ENCODE measurements around the gene ZSWIM4.
"Not testable (repeated sequence)": the region's sequence is repeated elsewhere in the genome, so short reads cannot be mapped to it uniquely, and the experiment has no call there.

The ZSWIM4 gene

DNA sequence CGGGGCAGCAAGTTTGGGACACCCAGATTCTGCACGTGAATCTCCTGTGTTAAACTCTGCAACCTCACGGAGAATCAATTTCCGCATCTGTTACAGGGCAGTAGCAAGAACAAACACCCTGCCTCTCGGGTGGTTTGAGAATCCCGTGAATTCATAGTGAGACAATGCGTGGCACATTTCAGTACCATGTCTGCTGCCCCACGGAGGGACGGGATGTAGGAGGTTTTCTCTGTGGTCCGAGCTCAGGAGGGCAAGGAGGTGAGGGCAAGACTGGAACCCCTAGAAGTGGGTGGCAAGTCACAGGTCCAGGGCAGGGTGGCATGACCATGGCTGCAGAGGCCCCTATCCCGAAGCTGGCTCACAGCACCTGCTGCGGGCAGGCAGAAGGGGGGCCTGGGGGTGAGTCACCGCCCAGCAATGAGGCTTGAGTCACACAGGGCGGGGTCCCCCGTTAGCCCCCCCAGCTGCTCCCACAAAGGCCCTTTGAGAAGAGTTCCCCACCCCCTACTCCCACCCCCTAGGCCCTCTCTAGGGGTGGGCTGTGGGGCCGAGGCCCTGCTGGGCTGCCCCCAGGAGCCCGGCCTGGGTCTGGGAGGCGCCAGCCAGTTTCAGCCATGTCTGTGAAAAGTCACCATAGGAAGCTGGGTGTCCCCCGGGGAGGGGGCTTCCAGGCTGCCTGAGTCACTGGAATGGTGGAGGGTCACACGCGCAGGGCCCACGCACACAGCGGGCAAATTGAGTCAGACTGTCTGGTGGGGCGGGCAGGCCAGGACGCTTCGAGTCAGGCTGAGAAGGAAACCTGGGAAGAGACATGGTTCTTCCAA lies 55.9 kb downstream of the ZSWIM4 start:
- peak; percentile 11 for ATAC-seq
- peak; percentile 81 for DNase-seq

DNA sequence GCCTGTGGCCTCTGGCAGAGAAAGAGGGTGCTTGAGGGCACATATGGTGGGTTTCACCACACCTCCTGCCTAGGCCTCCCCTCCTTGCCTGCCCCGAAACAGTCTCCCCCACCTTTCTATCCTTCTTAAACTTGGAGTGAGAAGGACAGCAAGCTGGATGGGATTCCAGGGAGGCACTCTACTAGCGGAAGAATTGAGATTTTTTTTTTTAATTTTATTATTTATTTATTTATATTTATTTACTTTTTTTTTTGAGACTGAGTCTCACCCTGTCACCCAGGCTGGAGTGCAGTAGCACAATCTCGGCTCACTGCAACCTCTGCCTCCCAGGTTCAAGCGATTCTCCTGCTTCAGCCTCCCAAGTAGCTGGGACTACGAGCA lies 56.5 kb downstream of the ZSWIM4 start:
- ATAC-seq, DNase-seq: not testable (repeated sequence)

DNA sequence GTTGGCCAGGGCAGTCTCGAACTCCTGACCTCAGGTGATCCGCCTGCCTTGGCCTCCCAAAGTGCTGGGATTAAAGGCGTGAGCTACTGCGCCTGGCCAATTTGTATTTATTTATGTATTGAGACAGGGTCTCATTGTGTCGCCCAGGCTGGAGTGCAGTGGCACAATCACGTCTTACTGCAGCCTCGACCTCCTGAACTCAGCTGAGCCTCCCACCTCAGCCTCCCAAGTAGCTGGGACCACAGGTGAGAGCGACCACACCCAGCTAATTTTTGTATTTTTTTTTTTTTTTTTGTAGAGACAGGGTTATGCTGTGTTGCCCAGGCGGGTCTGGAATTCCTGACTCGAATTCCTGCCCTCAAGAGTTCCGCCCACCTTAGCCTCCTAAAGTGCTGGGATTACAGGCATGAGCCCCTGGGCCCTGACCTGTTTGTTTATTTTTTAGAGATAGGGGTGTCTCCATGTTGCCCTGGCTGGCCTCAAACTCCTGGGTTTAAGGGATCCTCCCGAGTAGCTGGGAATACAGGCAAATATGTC lies 57.0 kb downstream of the ZSWIM4 start:
- ATAC-seq, DNase-seq: not testable (repeated sequence)

DNA sequence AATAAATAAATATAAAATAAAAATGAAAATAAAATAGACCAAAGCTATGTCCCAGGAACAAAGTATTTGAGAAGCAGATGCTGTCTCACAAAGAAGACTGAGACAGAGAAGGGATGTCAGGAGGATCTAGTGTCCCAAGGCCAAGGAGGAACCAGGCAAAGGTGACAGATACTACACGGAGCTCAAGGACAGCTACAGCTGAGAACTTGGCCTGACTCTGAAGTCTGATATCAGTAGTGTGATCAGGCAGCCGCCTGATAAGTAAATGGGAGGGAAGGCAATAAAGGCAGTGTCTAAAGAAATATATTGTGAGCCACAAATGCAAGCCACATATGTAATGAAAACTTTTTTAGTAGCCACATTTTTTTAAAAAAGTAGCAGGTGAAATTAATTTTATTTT lies 61.3 kb downstream of the ZSWIM4 start:
- no peak for DNase-seq
- ATAC-seq = no peak

DNA sequence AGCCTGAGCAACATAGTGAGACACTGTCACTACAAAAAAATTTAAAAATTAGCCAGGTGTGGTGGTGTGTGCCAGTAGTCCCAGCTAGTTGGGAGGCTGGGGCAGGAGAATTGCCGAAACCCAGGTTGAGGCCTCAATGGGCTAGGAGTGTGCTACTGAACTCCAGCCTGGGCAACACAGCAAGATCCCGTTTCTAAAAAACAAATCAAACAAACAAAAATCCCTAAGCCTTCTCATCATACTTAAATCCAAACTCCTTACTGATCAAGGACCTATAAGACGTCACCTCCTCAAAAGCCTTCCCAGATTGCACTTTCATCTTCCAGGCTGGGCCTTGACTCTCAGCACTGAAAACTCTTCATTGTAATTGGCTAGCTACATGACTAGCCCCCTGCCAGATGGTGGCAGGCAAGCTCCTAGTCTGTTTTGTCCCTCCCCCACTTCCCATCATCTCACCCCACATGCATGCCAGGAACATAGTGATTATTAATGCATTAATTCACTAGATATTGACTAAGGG lies 64.2 kb downstream of the ZSWIM4 start:
- ATAC-seq = no peak

DNA sequence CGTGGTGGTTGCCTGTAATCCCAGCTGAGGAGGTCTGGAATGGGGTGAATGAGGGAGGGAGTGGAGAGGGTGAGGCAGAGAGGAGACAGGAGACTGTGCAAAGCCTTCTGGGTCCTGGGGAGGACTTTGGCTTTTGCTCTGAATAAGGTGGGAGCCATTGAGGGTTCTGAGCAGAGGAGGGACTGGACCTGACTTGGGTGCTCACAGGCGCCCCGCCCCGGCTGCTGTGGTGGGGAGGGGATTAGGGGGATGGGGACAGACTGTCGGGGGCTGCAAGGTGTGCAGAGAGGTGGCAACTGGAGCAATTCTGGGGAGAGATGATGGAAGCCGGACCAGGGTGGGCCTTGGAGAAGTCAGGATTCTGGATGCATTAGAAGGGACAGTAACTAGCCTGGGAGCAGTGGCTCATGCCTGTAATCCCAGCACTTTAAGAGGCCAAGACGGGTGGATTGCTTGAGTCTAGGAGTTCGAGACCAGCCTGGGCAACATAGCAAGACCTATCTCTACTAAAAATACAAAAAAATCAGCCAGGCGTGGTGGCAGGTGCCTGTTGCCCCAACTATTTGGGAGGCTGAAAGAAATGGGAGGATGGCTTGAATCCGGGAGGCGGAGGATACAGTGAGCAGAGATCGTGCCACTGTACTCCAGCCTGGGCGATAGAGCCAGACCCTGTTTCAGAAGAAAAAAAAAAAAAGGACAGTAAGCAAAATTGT lies 65.6 kb downstream of the ZSWIM4 start:
- DNase-seq (no peak), ATAC-seq (no peak)

More for the DNA sequence above, 64.2 kb downstream of the ZSWIM4 start:
- no peak for DNase-seq

DNA sequence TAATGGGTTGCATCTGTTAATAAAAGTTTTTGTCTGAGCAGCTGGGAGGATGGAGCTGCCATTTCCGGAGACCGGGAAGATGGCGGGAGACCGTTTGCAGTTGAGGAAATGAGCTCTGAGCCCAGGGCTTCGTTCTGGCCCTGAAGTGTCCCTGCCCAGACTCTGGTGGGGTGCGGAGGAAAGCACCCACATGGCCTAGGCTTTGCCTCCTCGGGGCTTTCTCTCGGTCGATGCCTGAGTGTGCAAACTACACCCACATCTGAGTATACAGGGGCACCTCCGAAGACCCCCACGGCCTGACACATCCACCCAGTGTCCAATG lies 66.1 kb downstream of the ZSWIM4 start:
- ATAC-seq (peak; percentile 48), DNase-seq (peak; percentile 54)

DNA sequence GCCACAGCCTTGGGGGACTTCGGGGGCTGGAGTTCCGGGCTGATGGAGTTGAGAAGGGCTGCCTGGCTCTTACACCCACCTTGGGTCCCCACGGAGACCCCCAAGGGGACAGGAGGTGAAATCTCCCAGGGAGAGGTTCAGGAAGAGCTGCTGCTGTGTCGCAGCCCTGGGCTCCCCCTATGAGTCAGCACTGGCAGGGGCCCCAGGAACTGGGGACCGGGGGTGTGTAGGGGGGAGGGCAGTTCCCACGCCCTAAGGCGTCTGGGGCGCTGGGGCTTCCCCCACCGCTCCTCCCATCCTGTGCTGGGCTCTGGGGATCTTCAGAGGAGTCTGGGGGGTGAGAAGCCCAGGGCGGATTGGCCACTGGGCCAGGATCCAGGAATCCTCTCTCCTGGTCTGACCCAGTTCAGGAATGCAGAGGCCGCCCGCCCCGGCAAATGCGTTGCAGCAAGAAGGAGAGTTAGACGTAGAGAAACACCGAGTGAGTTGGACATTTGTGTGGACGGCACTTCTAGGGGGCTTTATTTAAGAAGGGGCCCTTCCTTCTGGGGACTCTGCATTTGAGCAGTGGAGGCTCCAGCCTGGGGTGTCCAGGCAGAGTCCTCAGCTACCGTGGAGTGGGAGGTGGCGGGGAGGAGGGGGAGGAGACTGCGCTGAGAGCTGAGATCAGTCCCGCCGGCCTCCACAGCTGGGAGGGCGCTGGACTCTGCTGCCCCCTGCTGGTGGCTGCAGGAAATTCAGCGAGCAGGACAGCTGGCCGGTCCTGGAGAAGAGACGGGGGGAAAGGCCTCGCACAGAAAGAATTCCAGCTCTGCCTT lies 66.7 kb downstream of the ZSWIM4 start:
- DNase-seq = peak; percentile 94
- peak; percentile 93 for ATAC-seq

DNA sequence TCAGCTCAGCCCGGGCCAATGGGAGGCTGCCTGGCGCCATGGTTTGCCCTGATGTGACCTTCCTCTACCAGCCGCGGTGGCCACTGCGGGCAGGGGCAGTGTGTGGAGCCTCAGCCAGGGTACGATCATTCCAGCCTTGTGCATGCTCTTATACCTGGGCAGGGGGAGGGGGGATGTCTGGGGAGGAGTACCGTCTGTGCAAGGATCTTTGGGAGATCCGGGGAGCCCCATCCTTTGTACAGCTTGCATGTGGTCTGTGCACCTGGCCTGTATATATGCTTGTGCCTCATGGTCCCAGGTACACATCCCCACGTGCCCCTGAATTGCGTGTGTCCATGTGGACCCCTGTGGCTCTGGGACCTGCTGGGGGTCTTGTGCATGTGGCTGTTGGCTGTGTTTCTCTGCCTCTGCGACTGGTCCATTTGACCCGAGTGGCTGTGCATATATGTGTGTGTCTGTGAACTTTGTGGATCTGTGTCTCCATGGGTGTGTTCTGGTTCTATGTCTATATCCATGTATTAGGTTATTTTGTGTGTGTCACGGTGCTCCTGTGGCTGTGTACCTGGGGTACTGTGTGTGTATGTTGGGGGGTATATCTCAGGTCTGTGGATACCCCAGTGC lies 68.9 kb downstream of the ZSWIM4 start:
- DNase-seq (peak; percentile 26), ATAC-seq (no peak)

DNA sequence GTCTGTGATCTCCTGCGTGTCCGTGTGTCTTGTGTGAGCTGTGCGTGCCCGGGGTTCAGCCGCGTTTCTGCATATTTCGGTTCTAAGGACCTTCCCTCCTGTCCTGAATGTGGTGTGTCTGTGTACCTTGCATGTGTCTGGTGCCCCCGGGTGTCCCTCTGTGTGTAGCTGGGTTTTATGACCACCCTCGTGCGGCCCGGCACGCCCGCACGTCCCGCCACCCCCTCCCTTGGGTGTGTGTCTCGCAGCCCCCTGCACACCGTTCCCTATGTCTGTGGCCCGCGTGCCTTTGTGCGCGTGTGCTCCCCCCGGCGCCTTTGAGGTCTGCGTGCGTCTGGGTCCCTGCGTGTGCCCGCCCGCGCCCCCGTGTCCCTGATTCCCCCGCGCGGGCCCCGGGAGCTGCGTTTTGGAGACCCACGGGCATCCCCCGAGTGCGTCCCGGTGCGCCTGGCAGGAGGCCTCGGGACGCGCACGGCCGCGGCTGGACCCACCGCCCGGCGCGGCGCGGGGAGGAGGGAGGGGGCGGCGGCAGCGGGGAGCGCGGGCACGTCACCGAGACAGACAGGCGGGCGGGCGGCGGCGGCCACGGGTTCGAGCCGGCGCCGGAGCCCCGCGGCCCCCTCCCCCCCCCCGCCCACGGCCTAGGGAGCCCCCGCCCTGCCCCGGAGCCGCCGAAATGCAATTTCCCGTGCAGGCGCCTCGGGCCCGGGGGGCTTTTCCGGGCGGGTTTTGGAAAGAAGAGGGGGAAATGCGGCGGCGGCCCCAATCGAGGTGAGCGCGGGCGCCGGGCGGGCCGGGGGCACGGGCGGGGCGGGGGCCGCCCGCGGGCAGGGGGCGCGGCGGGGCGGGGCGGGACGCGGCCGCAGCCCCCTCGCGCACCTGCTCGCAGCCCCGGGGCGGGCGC lies 69.7 kb downstream of the ZSWIM4 start:
- ATAC-seq (no peak), DNase-seq (peak; percentile 30)

DNA sequence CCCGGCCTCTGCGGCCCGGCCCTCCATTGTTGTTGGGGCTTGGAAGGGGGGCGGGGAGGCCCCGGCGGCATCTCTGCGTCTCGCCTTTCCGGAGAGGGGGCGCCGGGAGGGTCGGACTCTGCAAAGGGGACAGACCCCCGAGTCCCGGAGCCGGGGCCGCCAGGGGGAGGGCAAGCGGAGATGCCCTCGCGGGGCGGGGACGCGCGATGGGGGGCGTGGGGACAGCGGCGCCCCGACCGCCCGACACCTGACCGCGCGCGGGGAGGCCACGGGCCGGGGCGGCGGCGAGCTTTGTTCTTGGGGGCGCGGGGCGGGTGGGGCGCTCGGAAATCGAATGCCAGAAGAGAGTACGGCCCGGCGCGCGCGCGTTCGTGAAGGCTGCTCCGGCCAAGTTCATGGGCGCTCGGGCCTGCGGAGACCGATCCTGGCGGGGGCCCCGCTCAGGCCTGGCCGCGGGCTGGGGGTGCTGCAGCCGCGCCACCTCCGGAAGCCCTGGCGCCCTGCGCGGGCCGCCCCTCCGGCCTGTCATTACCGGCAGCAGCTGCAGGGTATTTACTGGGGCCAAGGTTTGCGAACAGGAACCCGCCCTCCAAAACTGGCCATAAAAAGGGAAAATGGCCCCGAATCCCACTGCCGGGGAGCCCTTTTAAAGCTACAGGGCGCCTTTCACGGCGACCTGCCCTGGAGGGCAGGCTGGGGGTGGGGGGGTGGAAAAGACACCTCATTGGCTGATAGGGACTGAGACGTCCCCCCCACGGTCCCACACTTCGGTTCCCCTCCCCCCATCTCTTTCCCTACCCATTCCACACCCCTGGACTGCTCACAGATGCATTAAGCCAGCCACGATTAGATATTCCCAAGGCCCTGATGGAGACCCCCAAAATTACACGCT lies 70.6 kb downstream of the ZSWIM4 start:
- DNase-seq (peak; percentile 46), ATAC-seq (no peak)

DNA sequence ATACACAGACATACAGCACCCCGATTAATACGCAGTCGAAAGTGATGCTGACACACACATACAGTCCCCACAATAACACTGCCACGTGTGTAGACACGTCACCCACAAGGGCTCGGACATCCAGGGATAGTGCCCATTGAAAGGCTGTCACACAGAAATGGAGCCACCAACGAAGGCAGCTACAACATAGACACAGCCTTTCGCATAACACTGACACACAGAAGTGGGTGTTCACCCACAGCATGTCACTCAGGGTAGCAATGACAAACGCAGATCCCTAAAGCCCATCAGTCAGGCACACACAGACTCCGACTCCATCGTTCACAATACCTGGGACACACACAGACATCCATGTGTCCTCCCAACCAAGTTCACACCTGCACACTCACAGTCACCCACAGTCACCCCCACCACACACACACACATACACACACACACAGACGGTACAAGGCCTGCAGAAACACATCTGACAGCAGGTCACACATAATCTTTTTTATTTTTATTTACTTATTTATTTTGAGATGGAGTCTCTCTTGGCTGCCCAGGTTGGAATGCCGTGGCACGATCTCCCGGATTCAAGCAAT lies 71.3 kb downstream of the ZSWIM4 start:
- ATAC-seq (no peak), DNase-seq (no peak)

DNA sequence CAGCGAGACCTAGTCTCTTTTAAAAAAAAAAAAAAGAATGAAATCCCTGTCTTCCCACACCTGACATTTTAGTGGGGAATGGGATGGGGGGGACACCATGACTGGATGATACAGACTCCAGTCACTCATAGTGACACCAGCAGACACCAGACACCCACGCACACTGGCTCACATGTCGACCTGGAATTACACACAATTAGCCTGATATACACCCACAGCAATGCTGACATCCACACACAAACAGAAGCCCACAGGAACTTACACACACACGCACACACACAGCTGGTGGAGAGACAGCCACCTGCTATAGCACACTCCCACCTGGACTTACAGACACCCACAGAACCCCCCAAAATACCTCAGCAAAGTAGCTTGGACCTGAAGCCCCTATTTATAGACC lies 73.4 kb downstream of the ZSWIM4 start:
- no peak for ATAC-seq
- DNase-seq = no peak

DNA sequence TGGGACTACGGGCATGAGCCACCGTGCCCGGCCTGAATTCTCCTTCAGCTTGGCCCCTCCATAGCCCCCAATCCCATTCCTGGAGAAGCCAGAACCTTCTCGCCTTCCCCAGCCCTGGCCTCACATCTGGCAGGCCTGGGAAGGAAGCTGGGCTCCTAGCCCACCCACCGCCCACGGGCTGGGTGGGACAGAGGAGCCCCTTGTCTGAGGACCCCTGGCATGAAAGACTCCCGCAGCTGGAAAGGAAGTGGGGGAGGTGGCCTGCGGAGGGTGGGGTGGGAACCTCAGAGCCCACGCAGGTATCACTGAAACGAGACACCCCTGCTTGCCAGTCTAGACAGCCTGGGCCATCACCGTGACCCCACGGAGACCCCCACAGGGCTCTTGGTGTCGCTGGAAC lies 74.0 kb downstream of the ZSWIM4 start:
- ATAC-seq = no peak
- no peak for DNase-seq

DNA sequence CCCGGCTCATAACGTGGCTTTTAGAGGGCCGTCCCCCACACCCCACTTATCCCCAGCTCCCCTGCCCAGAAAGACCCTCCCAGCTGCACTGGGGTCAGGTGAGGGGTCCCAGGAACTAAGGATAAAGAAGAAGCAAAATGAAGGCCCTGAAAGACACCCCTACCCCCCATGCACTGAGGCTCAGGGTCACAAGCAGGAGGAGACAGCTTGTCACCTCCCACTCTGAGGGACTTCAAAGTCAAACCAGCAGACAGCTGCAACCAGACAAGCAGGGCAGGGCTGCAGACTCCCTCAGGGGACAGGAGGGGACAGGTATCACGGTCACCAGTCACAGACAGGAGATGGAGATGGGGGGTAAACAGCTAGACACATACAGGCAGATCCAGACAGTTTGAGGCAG lies 75.6 kb downstream of the ZSWIM4 start:
- no peak for DNase-seq
- no peak for ATAC-seq

DNA sequence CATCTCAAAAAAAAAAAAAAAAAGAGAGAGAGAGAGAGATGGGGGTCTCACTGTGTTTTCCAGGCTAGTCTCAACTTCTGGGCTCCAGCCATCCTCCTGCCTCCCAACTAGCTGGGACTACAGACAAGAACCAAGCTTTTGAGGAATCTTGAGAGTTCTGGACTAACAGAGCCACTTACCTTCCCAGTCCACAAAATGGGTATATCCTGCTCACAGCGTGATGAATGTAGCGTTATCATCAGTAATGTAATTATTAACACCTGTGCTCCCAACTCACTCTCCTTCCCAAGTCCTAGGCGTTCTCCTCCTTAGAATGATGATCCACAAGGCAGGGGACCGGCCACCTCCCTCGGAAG lies 77.1 kb downstream of the ZSWIM4 start:
- ATAC-seq = no peak
- no peak for DNase-seq

DNA sequence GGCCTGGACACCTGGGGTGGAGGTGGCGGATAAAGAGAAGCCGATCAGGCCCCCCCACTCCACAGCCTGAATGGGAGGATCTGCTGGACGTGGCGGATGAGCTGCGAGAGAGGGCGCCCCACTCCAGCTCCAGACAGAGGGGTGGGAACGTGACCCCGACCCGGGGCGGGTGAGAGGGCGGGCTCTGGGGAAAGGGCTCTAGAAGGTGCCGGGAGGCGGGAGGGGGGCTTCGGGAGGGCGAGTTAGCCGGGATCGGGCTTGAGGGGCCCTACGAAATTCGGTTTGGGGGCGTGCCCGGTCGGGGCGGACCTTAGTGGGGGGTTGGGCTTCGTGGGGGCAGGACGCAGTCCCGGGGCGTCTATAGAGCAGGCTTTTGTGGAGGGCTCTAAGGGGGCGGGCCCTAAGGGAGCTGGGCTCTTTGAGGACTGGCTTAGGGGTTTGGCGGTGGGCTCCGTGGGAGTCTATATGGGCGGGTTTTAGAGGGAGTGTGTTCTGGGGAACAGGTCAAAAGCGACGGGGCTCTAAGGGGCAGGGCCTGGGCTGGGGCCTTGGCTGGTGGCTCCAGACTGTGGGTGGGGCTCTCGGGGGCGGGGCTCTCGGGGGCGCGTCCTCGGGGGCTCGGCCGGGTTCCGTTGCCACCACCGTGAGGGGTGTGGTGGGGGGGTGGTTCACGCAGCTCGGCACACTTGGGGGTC lies 77.6 kb downstream of the ZSWIM4 start:
- ATAC-seq (peak; percentile 70), DNase-seq (peak; percentile 56)

DNA sequence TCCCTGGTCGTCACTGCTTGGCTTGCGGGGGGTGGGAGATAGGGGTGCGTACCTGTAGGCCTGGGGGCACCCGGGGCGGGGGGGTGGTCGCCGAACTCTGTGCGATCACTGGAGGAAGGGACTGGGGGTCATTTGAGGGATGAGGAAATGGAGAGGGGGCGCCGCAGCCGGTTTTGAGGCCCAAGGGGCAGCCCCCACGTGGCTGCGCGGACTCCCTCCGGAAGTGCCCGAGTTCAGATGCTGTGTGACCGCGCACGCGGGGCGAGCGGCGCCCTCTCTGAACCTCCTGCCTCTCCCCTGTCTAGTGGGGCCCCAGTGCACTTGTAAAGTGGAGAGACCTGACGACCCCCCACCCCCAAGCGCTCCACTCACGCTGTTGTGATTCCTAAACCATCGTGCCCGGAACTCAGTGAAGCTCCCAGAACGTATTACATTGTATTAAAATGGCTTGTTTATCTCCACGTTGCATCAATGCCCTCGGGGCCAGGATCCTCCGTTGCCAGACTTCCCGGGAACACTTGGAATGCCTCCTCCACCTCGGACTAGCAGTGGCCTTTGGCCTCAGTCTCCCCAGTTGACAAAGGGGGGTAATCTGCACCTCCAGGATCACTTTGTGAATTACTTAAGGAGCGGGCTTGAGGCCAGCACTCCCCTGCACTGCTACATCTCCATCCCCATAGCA lies 78.7 kb downstream of the ZSWIM4 start:
- DNase-seq (no peak), ATAC-seq (no peak)

All from stimulated activated naive CD8-positive, alpha-beta T cell treated with anti-CD3 and anti-CD28 coated beads, Interleukin-15, Interleukin-2, amounts not matched to agents 100 U/mL and 50 U/mL, for 24 hours (primary cell).